Epidermal melanocyte (primary cell): ENCODE data around the gene FGF8.
A peak's percentile ranks its signal among the peaks of the same experiment; 100 is the strongest.

Source experiments
- DNase-seq: peaks from one replicate; pipeline ENCODE4 v3.0.0; 2011; ENCODE audit warnings: low spot score; ENCODE audit not compliant: insufficient read length

FGF8 gene

DNA sequence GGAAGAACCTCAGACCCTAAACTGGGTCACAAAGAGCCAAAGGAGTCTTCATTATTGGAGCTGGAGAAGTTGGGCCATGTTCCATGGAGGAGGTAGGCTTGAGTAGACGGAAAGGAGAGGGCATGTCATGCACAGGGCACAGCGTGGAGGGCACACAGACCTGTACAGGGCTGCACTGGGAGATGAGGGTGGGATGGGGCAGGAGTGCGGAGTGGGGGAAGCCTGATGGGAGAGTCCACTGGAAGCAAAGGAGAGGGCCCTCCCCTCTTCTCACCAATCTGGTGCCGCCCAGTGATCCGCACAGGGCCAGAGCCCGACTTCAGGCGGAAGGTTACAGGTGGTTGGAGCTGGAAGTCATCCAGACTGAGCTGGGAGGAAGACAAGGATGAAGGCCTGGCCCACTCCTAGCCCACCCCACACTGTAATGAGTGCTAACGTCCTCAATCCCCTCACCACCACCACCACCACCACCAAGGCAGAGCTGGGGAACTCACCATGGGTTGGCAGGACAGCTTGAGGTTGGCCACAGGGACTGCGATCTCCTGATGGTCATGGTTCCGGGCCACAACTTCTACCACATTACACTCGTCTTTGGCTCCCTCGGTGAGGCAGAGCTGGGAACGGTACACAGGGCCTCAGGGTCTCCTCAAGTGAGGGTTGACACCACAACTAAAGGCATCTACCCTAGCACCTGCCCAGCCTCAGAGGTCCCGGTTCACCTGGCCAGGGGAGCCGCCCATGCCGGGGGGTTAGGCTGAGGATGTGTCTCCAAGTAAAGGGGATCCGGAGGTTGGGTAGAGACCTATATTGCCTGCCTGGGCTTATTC is 6.3 kb upstream of the FGF8 start:
- no peak for DNase-seq

DNA sequence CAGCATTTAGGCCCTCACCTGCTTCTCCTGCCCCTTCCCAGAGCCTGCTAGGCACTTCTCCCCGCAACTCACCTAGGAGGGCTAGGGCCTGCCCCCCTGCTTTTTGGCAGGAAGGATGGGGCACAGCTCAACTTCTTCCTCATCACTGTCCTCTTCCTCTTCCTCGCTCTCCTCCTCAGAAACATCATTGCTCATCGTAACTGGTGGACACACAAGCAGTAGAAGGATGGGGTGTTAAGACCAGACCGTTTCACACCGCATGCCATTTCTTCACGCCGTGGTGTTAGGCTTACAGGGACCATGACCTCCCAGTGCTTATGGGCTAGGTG is 5.7 kb upstream of the FGF8 start:
- no peak for DNase-seq

- peak; percentile 89 for DNase-seq
Measured at GRCh38 chr10:101780818-101781654, 5.1 kb upstream of the FGF8 start.

GRCh38 chr10:101780187-101780817 is 4.4 kb upstream of the FGF8 start:
- DNase-seq, result no peak

DNA sequence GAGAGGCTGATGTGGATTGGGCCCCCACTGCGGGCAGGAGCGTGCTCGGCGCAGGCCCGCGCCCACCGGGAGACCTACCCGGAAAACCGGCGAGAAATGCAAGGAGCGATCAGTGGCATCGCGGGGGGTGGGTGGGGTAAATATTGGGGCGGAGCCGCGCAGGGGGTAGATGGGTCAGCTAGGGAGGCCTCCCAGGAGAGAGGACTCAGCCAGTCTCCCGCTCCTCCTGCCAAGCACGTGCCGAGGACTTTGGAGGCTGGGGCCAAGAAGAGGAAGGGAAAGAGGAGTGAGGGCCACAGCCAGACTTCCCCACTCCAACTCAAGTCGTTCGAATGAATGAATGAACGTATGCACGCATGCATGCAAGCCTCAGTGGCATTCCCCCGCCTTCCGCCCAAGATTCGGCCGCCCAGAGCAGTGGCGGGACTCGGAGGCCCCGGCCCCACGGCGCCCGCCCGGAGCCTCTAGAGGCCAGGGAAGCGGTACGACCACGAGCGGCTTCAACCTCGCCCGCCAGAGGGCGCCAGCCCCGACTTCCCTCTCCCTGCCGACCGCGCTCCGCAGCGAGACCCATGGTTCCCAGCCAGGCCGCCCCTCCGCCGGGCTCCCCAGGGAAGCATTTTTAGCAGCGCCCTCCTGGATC is 3.8 kb upstream of the FGF8 start:
- peak; percentile 92 for DNase-seq

- no peak for DNase-seq
Measured at GRCh38 chr10:101778781-101779543, 3.0 kb upstream of the FGF8 start.

- DNase-seq, result no peak
Measured at GRCh38 chr10:101778151-101778780, 2.4 kb upstream of the FGF8 start.

DNA sequence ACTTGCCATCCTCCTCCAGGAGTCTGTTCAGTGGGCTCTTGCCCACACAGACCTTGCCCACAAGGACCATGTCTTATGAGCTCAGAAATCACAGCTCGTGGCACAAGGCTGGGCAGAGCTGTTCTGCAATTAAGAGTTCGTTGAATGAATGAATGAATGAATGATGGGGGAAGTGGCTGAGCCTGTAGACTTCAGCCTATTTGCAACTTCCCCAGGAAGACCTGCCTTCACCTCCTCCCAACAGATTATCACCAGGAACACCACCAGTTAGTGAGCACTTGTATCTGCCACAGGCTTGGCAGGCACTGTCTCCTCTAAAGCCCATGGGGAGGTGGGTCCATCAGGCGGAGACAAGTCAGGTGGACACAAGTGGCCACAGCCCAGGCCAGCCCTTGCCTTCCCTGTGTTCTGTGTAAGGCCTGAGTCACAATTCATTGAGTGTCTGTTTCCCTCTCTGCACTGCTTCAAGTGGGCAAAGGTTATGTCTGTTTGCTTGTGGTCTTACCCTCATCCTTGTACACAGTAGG is 1.8 kb upstream of the FGF8 start:
- no peak for DNase-seq

DNA sequence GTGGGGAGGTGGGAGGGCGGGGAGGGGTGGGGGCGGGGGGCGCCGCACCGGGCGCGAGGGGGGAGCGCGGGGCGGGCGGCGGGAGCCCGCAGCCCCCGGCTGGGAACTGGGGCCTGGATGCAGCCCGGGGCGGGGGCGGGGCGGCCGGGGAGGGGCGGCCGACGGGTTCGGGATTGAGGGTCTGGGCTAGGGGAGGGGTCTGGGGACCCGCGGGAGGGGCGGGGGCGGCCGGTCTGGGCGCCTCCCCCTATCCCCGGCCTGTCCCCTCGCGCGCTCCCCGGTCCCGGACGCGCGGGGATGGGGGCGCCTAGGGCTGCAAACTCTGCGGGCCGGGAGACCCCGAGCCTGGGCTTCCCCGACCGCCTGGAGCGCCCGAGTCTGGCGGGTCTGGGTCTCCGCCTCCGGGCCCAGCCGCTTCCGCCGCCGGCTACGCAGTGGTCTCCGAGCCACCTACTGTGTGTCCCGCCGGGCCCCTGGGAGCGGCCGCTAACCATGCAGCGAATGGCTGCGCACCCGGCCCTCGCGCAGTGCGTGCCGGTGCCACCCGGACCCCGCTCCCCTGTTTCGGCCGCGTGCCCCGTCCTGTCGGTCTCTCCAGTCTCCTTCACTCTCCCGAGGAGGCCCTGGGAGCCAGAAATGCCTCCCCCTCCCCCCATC is 375 bp upstream of the FGF8 start:
- no peak for DNase-seq

- DNase-seq, result no peak
Measured at GRCh38 chr10:101774589-101775272, 1.2 kb downstream of the FGF8 start.

- no peak for DNase-seq
Measured at GRCh38 chr10:101773923-101774588, 1.9 kb downstream of the FGF8 start.

DNA sequence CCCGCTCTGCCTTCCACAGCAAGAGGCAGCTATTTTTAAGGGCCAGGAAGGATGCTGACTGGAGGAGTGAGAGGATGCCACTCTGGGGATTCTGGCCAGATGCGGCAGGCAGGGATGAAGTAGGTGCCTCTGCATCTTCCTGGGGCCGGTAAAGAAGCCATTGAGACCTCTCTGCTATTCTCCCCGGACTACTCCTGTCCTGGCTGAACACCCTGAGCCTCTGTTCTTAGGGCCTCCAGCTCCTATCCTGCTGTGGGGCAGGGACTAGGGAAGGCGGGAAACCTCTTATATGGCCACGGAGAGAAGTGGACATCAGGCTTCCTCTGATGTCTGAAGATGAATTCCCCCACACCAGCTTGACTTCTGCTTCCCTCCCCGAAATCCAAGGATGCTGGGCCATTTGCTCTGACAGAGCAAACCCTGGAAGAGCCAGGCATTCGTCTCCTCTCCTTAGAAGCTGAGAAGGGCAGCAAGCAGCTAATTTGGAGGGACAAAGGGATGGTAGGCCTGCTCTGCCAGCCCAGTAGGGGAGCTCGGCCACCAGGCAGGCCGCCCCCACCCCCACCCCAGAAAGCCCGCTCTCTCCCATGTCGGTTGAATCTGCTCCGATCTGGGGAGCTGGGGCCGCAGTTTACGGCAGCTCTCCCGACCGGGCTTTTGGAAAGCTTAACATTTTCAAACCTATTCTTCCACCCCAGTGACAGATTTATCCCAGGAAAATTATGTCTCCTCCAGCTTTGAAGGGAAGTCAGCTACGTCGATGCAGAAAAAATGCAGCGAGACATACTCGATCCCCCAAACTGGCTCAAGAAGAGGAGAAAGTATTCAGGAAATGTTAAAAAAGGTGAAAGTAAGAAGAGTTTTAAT is 2.8 kb downstream of the FGF8 start:
- no peak for DNase-seq

DNA sequence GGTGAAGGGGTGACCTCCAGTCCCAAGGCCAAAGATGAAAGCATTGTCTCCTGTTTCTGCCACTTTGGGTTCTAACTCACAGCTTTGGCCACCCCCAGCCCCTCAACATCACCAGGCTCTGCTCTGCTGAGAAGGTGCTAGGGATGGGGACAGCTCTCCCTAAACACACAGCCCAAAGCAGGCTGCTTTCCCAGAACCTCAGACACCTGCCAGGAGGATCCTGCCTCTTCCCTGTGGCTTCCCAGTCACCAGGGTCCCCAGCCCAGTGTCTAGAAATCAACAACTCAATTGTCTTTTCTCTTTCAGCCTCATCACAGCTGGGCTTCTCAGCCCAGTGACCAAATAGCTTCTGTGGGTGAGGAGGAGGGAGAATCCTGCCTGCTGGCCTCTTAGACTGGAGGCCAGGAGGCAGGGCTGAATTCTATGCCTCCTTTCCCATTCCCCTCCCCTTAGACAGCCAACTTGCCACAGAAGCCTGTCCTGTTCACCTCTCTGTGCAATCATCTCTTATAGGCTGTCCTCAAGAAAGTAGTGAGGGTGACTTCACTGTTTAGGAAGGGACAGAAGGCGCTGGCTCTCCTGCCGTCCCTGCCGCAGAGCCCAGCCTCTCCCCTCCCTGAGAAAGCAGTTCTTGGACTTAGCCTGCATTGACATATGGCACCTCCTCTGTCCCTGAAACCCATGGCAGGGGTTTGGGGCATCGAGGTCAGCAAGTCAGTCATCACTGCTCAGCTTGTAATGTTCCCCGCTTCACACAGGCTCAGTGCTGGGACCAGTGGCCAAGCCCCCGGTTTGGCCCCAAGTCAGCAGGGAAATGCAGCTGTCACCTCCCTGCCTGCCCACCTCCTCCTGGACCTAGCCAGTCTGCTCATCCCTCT is 3.7 kb downstream of the FGF8 start:
- DNase-seq, result no peak

- no peak for DNase-seq
Measured at GRCh38 chr10:101771380-101771779, 4.5 kb downstream of the FGF8 start.

- no peak for DNase-seq
Measured at GRCh38 chr10:101770331-101771215, 5.3 kb downstream of the FGF8 start.
